Activated CD8-positive, alpha-beta memory T cell treated with anti-CD3 and anti-CD28 coated beads, Interleukin-2, amount 50 U/mL, for 1 hour (primary cell): ENCODE measurements around the gene ABCB6.

Experiments used
- DNase-seq: peaks from one replicate; pipeline ENCODE4 v3.0.0-alpha.2; 2020; ENCODE audit errors: extremely low read depth

The ABCB6 gene

GRCh38 chr2:219184121-219184520, 34.6 kb downstream of the ABCB6 start:
- DNase-seq = no peak

- DNase-seq = no peak
Measured at GRCh38 chr2:219183151-219183772, 35.5 kb downstream of the ABCB6 start.

GRCh38 chr2:219182331-219183150, 36.2 kb downstream of the ABCB6 start:
- no peak for DNase-seq

- no peak for DNase-seq
Measured at GRCh38 chr2:219181531-219181930, 37.2 kb downstream of the ABCB6 start.

GRCh38 chr2:219180961-219181360, 37.8 kb downstream of the ABCB6 start:
- DNase-seq = no peak

GRCh38 chr2:219179601-219180465, 38.9 kb downstream of the ABCB6 start:
- no peak for DNase-seq

- no peak for DNase-seq
Measured at GRCh38 chr2:219178377-219179175, 40.2 kb downstream of the ABCB6 start.

- DNase-seq = peak; percentile 66
Measured at GRCh38 chr2:219177552-219178376, 41.0 kb downstream of the ABCB6 start, which contains the start of gene RETREG2. RETREG2 (plus strand) TSS chr2:219178275; CDS start chr2:219178353, 78 bp downstream.

- peak; percentile 40 for DNase-seq
Measured at GRCh38 chr2:219176818-219177551, 41.8 kb downstream of the ABCB6 start, which contains the start of gene CNPPD1. CNPPD1 (minus strand) TSS chr2:219176925; CDS start chr2:219176828, 97 bp downstream.

- DNase-seq = no peak
Measured at GRCh38 chr2:219175928-219176817, 42.6 kb downstream of the ABCB6 start.

- no peak for DNase-seq
Measured at GRCh38 chr2:219175486-219175885, 43.3 kb downstream of the ABCB6 start.

GRCh38 chr2:219174801-219175200, 44.0 kb downstream of the ABCB6 start:
- no peak for DNase-seq

- no peak for DNase-seq
Measured at GRCh38 chr2:219174146-219174545, 44.6 kb downstream of the ABCB6 start.

- DNase-seq = no peak
Measured at GRCh38 chr2:219173176-219173575, 45.6 kb downstream of the ABCB6 start.

- no peak for DNase-seq
Measured at GRCh38 chr2:219172231-219173154, 46.3 kb downstream of the ABCB6 start.

GRCh38 chr2:219171231-219171651, 47.5 kb downstream of the ABCB6 start:
- no peak for DNase-seq

GRCh38 chr2:219169930-219170654, 48.7 kb downstream of the ABCB6 start, which contains the start of gene SLC23A3:
SLC23A3 (minus strand) TSS chr2:219170029; CDS start chr2:219169984, 45 bp downstream.
- no peak for DNase-seq
